HEK293T (cell line): ENCODE results near the gene STIM1.

ENCODE experiments used
- CTCF ChIA-PET: fragments of 350-600 bp; formaldehyde crosslinking; extraction: SDS; loops from one replicate; lab custom pipeline; 2021; ENCODE audit warnings: antibody characterized with exemption, inconsistent platforms; lab: Yijun Ruan, JAX
- POLR2A ChIA-PET: fragments of 350-600 bp; formaldehyde crosslinking; extraction: SDS; loops from one replicate; lab custom pipeline; 2020; ENCODE audit warnings: antibody characterized with exemption, inconsistent platforms; lab: Yijun Ruan, JAX
- DNase-seq: peaks from one replicate; pipeline ENCODE4 v3.0.0; 2012; ENCODE audit warnings: mixed read lengths; ENCODE audit errors: extremely low spot score
- ARNT ChIP-seq: fragments of 450-650 bp; IDR thresholded peaks from 2 replicates; pipeline ENCODE4 v1.6.1; 2017; ENCODE audit warnings: mild to moderate bottlenecking
- BHLHE40 ChIP-seq: fragments of 450-650 bp; IDR thresholded peaks from 2 replicates; pipeline ENCODE4 v1.6.1; 2016; ENCODE audit warnings: mild to moderate bottlenecking, moderate library complexity, borderline replicate concordance
- CTBP1 ChIP-seq: fragments of 450-650 bp; IDR thresholded peaks from 2 replicates; pipeline ENCODE4 v1.6.1; 2016; ENCODE audit warnings: borderline replicate concordance
- ELF4 ChIP-seq: fragments of 450-650 bp; IDR thresholded peaks from 2 replicates; pipeline ENCODE4 v1.6.1; 2017; ENCODE audit warnings: antibody characterized with exemption
- FOXA1 ChIP-seq: fragments of 450-650 bp; IDR thresholded peaks from 2 replicates; pipeline ENCODE4 v1.6.1; 2016; ENCODE audit warnings: mild to moderate bottlenecking
- FOXK2 ChIP-seq: fragments of 450-650 bp; IDR thresholded peaks from 2 replicates; pipeline ENCODE4 v1.6.1; 2016; ENCODE audit warnings: mild to moderate bottlenecking
- FOXM1 ChIP-seq: fragments of 450-650 bp; IDR thresholded peaks from 2 replicates; pipeline ENCODE4 v1.6.1; 2017; ENCODE audit warnings: mild to moderate bottlenecking, borderline replicate concordance
- HDGF ChIP-seq: fragments of 450-650 bp; IDR thresholded peaks from 2 replicates; pipeline ENCODE4 v1.6.1; 2017; ENCODE audit warnings: antibody characterized with exemption, borderline replicate concordance
- L3MBTL2 ChIP-seq: fragments of 450-650 bp; conservative IDR thresholded peaks from 2 replicates; pipeline ENCODE4 v1.6.1; 2016; ENCODE audit warnings: mild to moderate bottlenecking
- LEF1 ChIP-seq: fragments of 450-650 bp; IDR thresholded peaks from 2 replicates; pipeline ENCODE4 v1.6.1; 2017; ENCODE audit warnings: mild to moderate bottlenecking, borderline replicate concordance
- NFRKB ChIP-seq: fragments of 450-650 bp; IDR thresholded peaks from 2 replicates; pipeline ENCODE4 v1.6.1; 2016; ENCODE audit warnings: mild to moderate bottlenecking, moderate library complexity
- SP1 ChIP-seq: fragments of 450-650 bp; IDR thresholded peaks from 2 replicates; pipeline ENCODE4 v1.6.1; 2017
- SUZ12 ChIP-seq: fragments of 450-650 bp; IDR thresholded peaks from 2 replicates; pipeline ENCODE4 v1.6.1; 2016; ENCODE audit warnings: mild to moderate bottlenecking
- TARDBP ChIP-seq: fragments of 450-650 bp; IDR thresholded peaks from 2 replicates; pipeline ENCODE4 v1.6.1; 2016
- ZNF384 ChIP-seq: fragments of 450-650 bp; IDR thresholded peaks from 2 replicates; pipeline ENCODE4 v1.6.1; 2016
- TF ChIP-seq, protein P1 (sequence below): fragments of 450-650 bp; IDR thresholded peaks from 2 replicates; pipeline ENCODE4 v1.6.1; 2016

STIM1 gene

GRCh38 chr11:3913921-3914320 lies 58.5 kb downstream of the STIM1 start:
- DNase-seq: no peak
- TF ChIP-seq LEF1 (no peak), CTBP1 (no peak), ARNT (no peak), TARDBP (no peak), ZNF384 (no peak), NFRKB (no peak), ELF4 (no peak), BHLHE40 (no peak), SUZ12 (no peak)
- ChIA-PET CTCF (no interaction called here), POLR2A (interaction anchor here (1.8 kb wide), 1 partner anchor 59 kb away, joined by 6 read pairs; the partner anchor contains the start of gene STIM1)

DNA sequence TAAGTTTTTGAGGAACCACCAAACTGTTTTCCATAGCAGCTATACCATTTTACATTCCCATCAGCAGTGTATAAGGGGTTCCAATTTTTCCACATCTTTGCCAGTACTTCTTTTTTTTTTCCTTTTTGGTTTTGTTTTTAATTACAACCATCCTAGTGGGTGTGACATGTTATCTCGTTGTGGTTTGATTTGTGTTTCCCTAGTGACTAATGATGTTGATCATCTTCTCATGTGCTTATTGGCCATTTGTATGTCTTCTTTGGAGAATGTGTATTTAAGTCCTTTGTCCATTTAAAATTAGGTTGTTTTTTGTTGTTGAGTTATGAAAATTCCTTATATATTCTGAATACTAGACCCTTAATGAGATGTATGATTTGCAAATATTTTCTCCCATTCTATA lies 59.3 kb downstream of the STIM1 start:
- no peak for DNase-seq
- ChIA-PET POLR2A (no interaction called here), CTCF (no interaction called here)
- TF ChIP-seq LEF1 (no peak), ELF4 (no peak), CTBP1 (no peak), TARDBP (no peak), ARNT (no peak), SUZ12 (no peak), FOXK2 (no peak), ZNF384 (no peak), FOXA1 (no peak), NFRKB (no peak), L3MBTL2 (no peak), HDGF (no peak), BHLHE40 (no peak), SP1 (no peak), FOXM1 (no peak)
- TF ChIP-seq, protein P1, sequence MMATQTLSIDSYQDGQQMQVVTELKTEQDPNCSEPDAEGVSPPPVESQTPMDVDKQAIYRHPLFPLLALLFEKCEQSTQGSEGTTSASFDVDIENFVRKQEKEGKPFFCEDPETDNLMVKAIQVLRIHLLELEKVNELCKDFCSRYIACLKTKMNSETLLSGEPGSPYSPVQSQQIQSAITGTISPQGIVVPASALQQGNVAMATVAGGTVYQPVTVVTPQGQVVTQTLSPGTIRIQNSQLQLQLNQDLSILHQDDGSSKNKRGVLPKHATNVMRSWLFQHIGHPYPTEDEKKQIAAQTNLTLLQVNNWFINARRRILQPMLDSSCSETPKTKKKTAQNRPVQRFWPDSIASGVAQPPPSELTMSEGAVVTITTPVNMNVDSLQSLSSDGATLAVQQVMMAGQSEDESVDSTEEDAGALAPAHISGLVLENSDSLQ: no peak

GRCh38 chr11:3916962-3917361 lies 61.5 kb downstream of the STIM1 start:
- no peak for DNase-seq
- ChIA-PET CTCF (interaction anchor here (0.9 kb wide), 1 partner anchor 67 kb away, joined by 3 read pairs; no protein-coding TSS in a partner anchor), POLR2A (no interaction called here)
- TF ChIP-seq BHLHE40 (no peak), NFRKB (no peak)

DNA sequence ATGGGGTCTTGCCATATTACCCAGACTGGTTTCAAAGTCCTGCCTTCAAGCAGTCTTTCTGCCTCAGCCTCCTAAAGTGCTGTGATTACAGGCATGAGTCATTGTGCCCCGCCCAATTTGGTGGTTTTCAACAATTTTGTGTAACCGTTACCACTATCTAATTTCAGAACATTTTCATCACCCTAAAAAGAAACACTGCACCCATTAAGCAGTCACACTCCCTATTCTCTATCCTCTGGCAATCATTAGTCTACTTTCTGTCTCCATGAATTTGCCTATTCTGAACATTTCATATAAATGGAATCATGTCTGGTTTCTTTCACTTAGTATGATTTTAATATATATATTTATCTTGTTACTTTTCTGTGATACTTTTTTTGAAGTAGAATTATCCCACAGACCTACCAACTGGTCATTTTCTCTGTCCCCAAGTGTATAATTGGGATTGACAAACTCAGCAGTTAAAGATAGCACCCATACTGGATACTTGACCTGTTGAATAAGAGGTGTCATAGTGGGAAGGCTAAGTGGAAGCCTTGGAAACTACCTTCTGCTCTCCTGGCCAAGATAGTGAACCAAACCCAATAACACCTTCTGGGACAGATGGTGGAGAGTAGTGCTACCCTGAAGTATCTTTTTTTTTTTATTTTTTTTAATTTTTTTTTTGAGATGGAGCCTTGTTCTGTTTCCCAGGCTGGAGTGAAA lies 64.8 kb downstream of the STIM1 start:
- POLR2A ChIA-PET: no interaction called here
- CTCF ChIA-PET: no interaction called here
- DNase-seq: no peak
- TF ChIP-seq FOXK2: no peak
- no peak for TF ChIP-seq NFRKB
- no peak for TF ChIP-seq SUZ12
- no peak for TF ChIP-seq TARDBP
- TF ChIP-seq, protein P1: no peak
- no peak for TF ChIP-seq BHLHE40
- TF ChIP-seq ZNF384: no peak
- no peak for TF ChIP-seq CTBP1
- no peak for TF ChIP-seq SP1

DNA sequence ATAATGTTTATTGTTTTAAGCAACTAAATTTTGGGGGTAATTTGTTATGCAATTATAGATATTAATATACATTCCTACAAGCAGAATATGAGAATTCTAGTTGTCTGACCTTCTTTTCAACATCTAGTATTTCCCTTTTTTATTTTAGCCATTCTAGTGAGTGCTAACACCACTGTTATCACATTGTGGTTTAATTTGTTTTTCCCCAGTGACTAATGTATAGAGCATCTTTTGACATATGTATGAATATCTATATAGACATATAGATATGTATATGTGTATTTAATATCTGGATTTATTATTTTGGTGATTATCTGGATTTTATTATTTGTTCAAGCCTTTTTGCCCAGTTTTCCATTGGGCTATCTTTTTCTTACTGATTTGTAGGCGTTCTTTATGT lies 66.6 kb downstream of the STIM1 start:
- POLR2A ChIA-PET: no interaction called here
- TF ChIP-seq LEF1: no peak
- no peak for TF ChIP-seq CTBP1
- no peak for TF ChIP-seq FOXK2
- TF ChIP-seq SP1: no peak
- TF ChIP-seq ELF4: no peak
- no peak for TF ChIP-seq HDGF
- no peak for TF ChIP-seq ZNF384
- TF ChIP-seq FOXA1: no peak
- no peak for TF ChIP-seq SUZ12
- TF ChIP-seq BHLHE40: no peak
- TF ChIP-seq, protein P1: no peak
- TF ChIP-seq FOXM1: no peak
- TF ChIP-seq L3MBTL2: no peak
- TF ChIP-seq TARDBP: no peak
- TF ChIP-seq NFRKB: no peak
- TF ChIP-seq ARNT: no peak
- CTCF ChIA-PET: no interaction called here
- no peak for DNase-seq

DNA sequence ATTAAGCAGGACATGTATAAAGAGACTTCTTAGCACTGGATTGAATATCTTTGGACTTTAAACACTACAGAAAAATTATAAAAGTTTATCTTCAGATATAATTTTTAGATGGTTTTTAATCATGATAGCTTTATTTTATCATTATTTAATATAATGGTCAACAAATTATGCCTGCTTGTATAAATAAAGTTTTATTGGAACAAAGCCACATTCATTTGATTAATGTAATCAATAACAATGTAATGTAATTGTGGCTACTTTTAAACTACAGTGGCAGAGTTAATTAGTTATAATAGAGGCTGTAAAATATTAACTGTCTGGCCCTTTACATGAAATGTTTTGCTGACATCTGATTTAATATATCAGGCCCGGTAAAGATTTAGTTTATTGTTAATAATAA lies 70.0 kb downstream of the STIM1 start:
- ChIA-PET CTCF (no interaction called here), POLR2A (no interaction called here)
- TF ChIP-seq ZNF384 (no peak), SUZ12 (no peak), SP1 (no peak), LEF1 (no peak), FOXA1 (no peak), BHLHE40 (no peak), FOXM1 (no peak), CTBP1 (no peak), TARDBP (no peak), FOXK2 (no peak), HDGF (no peak), ELF4 (no peak), ARNT (no peak), NFRKB (no peak)
- TF ChIP-seq, protein P1: no peak
- no peak for DNase-seq
